ENCODE results near the gene UBR7.
"Not testable (repeated sequence)": the region's sequence is repeated elsewhere in the genome, so short reads cannot be mapped to it uniquely, and the experiment has no call there.

Gene UBR7

DNA sequence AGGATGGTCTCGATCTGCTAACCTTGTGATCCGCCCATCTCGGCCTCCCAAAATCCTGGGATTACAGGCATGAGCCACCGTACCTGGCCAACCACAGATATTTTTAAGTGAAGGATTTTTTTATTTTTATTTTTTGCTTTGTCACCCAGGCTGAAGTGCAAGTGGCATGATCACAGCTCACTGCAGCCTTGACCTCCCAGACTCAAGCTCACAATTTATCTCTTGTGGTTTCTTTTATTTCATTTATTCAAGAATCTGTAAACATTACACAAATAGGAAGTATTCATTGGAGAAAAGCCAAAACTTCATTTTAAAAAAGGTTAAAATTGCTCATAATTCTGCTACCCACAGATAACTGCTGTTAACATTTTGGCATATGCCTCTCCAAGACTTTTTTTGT is 35.7 kb upstream of the UBR7 start:
- no peak for TF ChIP-seq ZFX (IDR thresholded peaks at IDR 0.05; ENCODE audit: borderline replicate concordance)
- TF ChIP-seq, protein P1, sequence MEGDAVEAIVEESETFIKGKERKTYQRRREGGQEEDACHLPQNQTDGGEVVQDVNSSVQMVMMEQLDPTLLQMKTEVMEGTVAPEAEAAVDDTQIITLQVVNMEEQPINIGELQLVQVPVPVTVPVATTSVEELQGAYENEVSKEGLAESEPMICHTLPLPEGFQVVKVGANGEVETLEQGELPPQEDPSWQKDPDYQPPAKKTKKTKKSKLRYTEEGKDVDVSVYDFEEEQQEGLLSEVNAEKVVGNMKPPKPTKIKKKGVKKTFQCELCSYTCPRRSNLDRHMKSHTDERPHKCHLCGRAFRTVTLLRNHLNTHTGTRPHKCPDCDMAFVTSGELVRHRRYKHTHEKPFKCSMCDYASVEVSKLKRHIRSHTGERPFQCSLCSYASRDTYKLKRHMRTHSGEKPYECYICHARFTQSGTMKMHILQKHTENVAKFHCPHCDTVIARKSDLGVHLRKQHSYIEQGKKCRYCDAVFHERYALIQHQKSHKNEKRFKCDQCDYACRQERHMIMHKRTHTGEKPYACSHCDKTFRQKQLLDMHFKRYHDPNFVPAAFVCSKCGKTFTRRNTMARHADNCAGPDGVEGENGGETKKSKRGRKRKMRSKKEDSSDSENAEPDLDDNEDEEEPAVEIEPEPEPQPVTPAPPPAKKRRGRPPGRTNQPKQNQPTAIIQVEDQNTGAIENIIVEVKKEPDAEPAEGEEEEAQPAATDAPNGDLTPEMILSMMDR (IDR thresholded peaks at IDR 0.05) = no peak
- no peak overlapping the region for H3K27ac ChIP-seq

- H3K27ac ChIP-seq = no peak overlapping the region; the same call in 1 of the 2 replicates
- TF ChIP-seq ZFX (IDR thresholded peaks at IDR 0.05; ENCODE audit: borderline replicate concordance) = no peak
- TF ChIP-seq, protein P1 (IDR thresholded peaks at IDR 0.05) = no peak
Observed at GRCh38 chr14:93173943-93174395, 33.1 kb upstream of the UBR7 start.

GRCh38 chr14:93174731-93175130 is 32.3 kb upstream of the UBR7 start:
- not testable (repeated sequence) for H3K27ac ChIP-seq

DNA sequence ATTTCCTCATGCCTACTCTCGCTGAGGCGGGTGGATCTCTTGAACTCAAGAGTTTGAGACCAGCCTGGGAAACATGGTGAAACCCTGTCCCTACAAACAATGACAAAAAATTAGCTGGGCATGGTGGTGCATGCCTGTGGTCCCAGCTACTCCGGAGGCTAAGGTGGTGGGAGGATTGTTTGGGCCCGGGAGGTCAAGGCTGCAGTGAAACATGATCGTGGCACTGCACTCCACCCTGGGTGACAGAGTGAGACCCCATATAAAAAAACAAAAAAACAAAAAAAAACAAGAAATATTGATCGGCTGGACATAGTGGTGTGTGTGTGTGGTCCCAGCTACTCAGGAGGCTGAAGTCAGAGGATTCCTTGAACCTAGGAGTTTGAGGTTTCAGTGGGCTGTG is 31.6 kb upstream of the UBR7 start:
- H3K27ac ChIP-seq = no peak overlapping the region
- TF ChIP-seq ZFX (IDR thresholded peaks at IDR 0.05; ENCODE audit: borderline replicate concordance) = no peak
- TF ChIP-seq, protein P1 (IDR thresholded peaks at IDR 0.05) = no peak

DNA sequence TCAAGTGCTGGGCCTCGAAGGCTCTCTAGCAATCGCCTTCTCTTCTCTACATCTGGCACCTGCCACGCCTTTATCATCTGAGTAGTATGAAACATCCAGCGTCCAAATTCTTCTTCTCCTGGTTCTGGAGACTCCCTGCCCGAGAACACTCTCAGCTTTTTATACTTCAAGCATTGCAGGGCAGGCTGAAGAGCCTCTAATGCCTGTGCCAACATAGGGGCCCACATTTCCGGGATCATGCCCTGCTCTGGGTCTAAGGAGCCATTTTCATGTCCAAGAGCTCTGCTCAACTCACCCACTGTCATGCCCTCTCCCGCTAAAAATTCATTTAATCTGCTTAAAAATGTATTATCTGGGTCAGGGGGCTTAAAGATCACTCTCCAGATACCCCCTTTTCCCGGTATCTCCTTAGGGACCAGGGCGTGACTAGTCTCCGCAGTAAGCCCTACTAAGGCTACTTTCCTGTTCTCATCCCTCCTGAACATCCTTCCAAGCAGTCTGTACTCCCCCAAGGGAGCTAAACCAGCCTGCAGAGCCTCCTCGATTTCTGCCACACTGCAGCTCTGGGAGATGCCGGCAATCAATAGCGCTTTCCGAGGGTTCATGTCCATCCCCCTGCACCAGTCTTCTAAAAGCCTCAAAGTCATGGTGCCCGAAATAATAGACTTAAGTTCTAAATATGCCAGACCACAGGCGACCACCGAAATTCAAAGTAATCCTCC is 23.3 kb upstream of the UBR7 start:
- no peak for TF ChIP-seq ZFX (IDR thresholded peaks at IDR 0.05; ENCODE audit: borderline replicate concordance)
- TF ChIP-seq, protein P1 (IDR thresholded peaks at IDR 0.05) = no peak
- peak overlapping the region; percentile 97 for H3K27ac ChIP-seq

DNA sequence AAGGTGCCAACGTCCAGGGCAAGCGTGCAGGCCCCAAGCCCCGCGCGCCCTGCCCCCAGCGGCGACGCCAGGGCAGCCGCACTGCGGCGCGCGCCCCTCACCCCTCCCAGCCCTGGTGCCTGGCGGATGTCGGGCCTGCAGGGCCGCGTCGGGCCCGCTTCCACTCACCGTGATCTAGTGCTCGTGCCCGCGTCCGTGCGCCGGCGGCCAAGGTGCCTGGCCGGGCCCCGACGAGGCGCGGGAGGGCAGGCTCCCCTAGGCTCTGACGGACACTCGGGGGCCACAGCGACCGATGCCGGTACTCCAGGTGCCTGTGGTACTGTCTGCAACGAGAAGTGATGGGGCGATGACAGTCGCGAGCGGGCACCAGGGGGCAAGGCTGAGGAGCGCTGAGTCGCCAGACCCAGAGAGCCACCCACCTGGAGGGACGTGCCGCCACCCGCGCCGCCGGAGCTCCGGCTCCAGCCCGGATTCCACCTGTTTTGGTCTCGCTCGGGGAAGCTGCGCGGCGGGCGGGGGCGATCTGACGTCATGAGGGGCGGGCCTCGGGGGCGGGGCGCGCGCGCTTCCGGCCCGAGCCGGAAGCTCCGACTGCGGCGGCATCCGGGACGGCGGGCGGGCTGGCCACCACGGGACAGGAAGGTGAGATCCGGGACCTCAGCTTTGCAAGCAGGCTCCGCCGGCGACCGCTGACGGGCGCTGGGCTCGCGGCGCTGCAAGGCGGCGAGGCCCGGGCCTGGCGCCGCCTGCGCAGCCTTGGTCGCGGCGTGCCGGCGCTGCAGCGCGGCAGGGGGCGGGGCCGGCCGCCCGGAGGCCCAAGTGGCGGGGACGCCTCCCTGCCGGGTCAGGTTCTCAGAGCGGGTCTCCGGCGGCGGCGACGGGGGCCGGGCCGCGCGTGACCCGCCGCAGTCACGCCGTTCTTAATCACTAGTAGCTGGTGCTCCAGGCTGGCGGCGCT is 22.4 kb upstream of the UBR7 start, which contains the start of the genes LYSET and MOAP1:
LYSET (plus strand) TSS at position 927 of the 958 bp plus-strand sequence. CDS start 89 bp downstream, outside the sequence.
MOAP1 (minus strand) TSS at position 507 of the 958 bp plus-strand sequence. CDS start 655 bp downstream, outside the sequence.
- peak within 1 kb of the TSS; percentile 97 for H3K27ac ChIP-seq
- TF ChIP-seq, protein P1 (IDR thresholded peaks at IDR 0.05) = peak; percentile 60
- no peak for TF ChIP-seq ZFX (IDR thresholded peaks at IDR 0.05; ENCODE audit: borderline replicate concordance)

DNA sequence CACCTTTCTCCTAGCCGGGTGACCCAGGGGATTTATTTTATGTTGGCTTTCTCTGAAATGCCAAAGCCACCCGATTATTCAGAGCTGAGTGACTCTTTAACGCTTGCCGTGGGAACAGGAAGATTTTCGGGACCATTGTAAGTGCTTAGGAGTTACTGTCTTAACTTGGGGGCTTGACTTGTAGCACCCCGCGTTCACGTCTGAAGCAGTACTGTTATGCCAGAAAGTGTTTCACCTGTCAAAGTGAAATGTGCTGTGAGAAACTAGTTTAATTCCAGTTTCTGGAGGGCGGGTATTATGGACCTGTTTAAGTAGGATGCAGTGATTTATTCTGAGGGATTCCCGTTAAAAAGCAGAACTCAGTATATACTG is 21.7 kb upstream of the UBR7 start:
- TF ChIP-seq ZFX (IDR thresholded peaks at IDR 0.05; ENCODE audit: borderline replicate concordance) = no peak
- TF ChIP-seq, protein P1 (IDR thresholded peaks at IDR 0.05) = no peak
- H3K27ac ChIP-seq = peak overlapping the region; percentile 97

Data from 22Rv1 (cell line).